Osteoblast (primary cell): Measurements from ENCODE around the gene RIPK4. TPM values are rescaled to one million over a fixed set of nuclear protein-coding genes. Genes with fewer than 3 reads are reported as not detected.
"Not testable (repeated sequence)": the region's sequence is repeated elsewhere in the genome, so short reads cannot be mapped to it uniquely, and the experiment has no call there.

Experiments used
- DNase-seq: peaks from one replicate; pipeline ENCODE4 v3.0.0; 2011; ENCODE audit warnings: low spot score, mixed read lengths; ENCODE audit not compliant: insufficient read length; ENCODE audit errors: missing footprints
- H2AFZ ChIP-seq: 2 replicates; pipeline ENCODE4 v1.6.0; 2011; ENCODE audit warnings: mild to moderate bottlenecking, low read length
- H3K27ac ChIP-seq: 2 replicates; pipeline ENCODE4 v1.5.1; 2011; ENCODE audit warnings: mild to moderate bottlenecking, low read depth, low read length, moderate library complexity
- H3K27me3 ChIP-seq: 2 replicates; pipeline ENCODE4 v1.6.0; 2012; ENCODE audit warnings: mild to moderate bottlenecking, control low read depth, inconsistent platforms, low read length, moderate library complexity; ENCODE audit not compliant: insufficient read depth
- H3K36me3 ChIP-seq: 2 replicates; pipeline ENCODE4 v1.5.1; 2011; ENCODE audit warnings: mild to moderate bottlenecking, low read length, control low read depth, moderate library complexity; ENCODE audit not compliant: insufficient read depth
- H3K4me1 ChIP-seq: 2 replicates; pipeline ENCODE4 v1.5.1; 2011; ENCODE audit warnings: mild to moderate bottlenecking, low read length, control low read depth, moderate library complexity; ENCODE audit not compliant: insufficient read depth
- H3K4me2 ChIP-seq: 2 replicates; pipeline ENCODE4 v1.6.0; 2011; ENCODE audit warnings: mild to moderate bottlenecking, low read length; ENCODE audit not compliant: insufficient read depth
- H3K4me3 ChIP-seq: fragments of 200-600 bp; sonication (generic); 3 replicates; pipeline ENCODE4 v1.5.1; 2012; ENCODE audit warnings: mild to moderate bottlenecking, low read length, inconsistent platforms; ENCODE audit not compliant: insufficient read depth
- H3K79me2 ChIP-seq: 2 replicates; pipeline ENCODE4 v1.6.0; 2012; ENCODE audit warnings: mild to moderate bottlenecking, low read length, control low read depth, inconsistent platforms; ENCODE audit not compliant: insufficient read depth
- H3K9me3 ChIP-seq: 2 replicates; pipeline ENCODE4 v1.5.1; 2011; ENCODE audit warnings: low read depth, low read length, control low read depth
- H4K20me1 ChIP-seq: 2 replicates; pipeline ENCODE4 v1.6.0; 2012; ENCODE audit warnings: mild to moderate bottlenecking, low read length, control low read depth; ENCODE audit not compliant: insufficient read depth
- CTCF ChIP-seq: IDR thresholded peaks from 2 replicates; pipeline ENCODE4 v1.5.1; 2011; ENCODE audit warnings: mild to moderate bottlenecking, low read depth, low read length, moderate library complexity; ENCODE audit errors: extremely low read depth
- total RNA-seq: library from RNA; depleted of rRNA; stranded (reverse); fragments of >200 nt; gene quantifications from 2 replicates; pipeline ENCODE4 v1.2.3, GENCODE V29; 2012

Gene RIPK4
- total RNA-seq, 1 donor: 2.2 TPM

GRCh38 chr21:41716751-41717150 lies 50.1 kb downstream of the RIPK4 start:
- Histone ChIP-seq H3K4me3 (no peak overlapping the region), H3K27ac (no peak overlapping the region), H3K79me2 (no peaks in the 10 kb centered on the region), H4K20me1 (no peaks in the 10 kb centered on the region), H3K36me3 (no peaks in the 10 kb centered on the region), H2AFZ (no peak overlapping the region), H3K4me1 (no peaks in the 10 kb centered on the region), H3K4me2 (no peak overlapping the region), H3K27me3 (peaks cover 20% of the 10 kb centered on the region), H3K9me3 (no peaks in the 10 kb centered on the region)
- no peak for DNase-seq
- TF ChIP-seq CTCF: no peak

- Histone ChIP-seq H3K4me2 (no peak overlapping the region), H3K36me3 (no peaks in the 10 kb centered on the region), H3K4me3 (no peak overlapping the region), H3K4me1 (no peaks in the 10 kb centered on the region), H3K79me2 (no peaks in the 10 kb centered on the region), H4K20me1 (no peaks in the 10 kb centered on the region), H3K27ac (no peak overlapping the region), H3K27me3 (peaks cover 24% of the 10 kb centered on the region), H2AFZ (no peak overlapping the region), H3K9me3 (no peaks in the 10 kb centered on the region)
- DNase-seq: no peak
- TF ChIP-seq CTCF: no peak
Measured at GRCh38 chr21:41715649-41716281, 51.1 kb downstream of the RIPK4 start.

GRCh38 chr21:41714299-41714865 lies 52.5 kb downstream of the RIPK4 start:
- not testable (repeated sequence) for H3K79me2 ChIP-seq, H3K9me3 ChIP-seq, H3K36me3 ChIP-seq, H4K20me1 ChIP-seq, DNase-seq, H3K27ac ChIP-seq, H2AFZ ChIP-seq, H3K4me2 ChIP-seq, H3K4me1 ChIP-seq, H3K4me3 ChIP-seq
- H3K27me3 ChIP-seq: peaks cover 24% of the 10 kb centered on the region

- no peaks in the 10 kb centered on the region for H3K79me2 ChIP-seq
- no peak for TF ChIP-seq CTCF
- peaks cover 30% of the 10 kb centered on the region for H3K27me3 ChIP-seq
Measured at GRCh38 chr21:41713495-41714281, 53.2 kb downstream of the RIPK4 start.

More at GRCh38 chr21:41713495-41714281, 53.2 kb downstream of the RIPK4 start:
- H2AFZ ChIP-seq: no peak overlapping the region
- no peaks in the 10 kb centered on the region for H3K9me3 ChIP-seq
- H3K27ac ChIP-seq: no peak overlapping the region
- H3K36me3 ChIP-seq: no peaks in the 10 kb centered on the region
- DNase-seq: no peak
- H4K20me1 ChIP-seq: no peaks in the 10 kb centered on the region
- H3K4me2 ChIP-seq: no peak overlapping the region
- no peak overlapping the region for H3K4me3 ChIP-seq
- H3K4me1 ChIP-seq: no peaks in the 10 kb centered on the region
